WTC11 (cell line): ENCODE measurements around the gene PAX9.

Experiments
- CREB1 ChIP-seq: sonication (generic); formaldehyde crosslinking; IDR thresholded peaks from 2 replicates; pipeline ENCODE4 v1.8.0; 2023; ENCODE audit warnings: mild to moderate bottlenecking, missing genetic modification reagents
- FOXP1 ChIP-seq: sonication (generic); formaldehyde crosslinking; IDR thresholded peaks from 2 replicates; pipeline ENCODE4 v1.8.0; 2022; ENCODE audit warnings: missing genetic modification reagents, mild to moderate bottlenecking, moderate library complexity, borderline replicate concordance
- JUN ChIP-seq: sonication (generic); formaldehyde crosslinking; IDR thresholded peaks from 2 replicates; pipeline ENCODE4 v1.8.0; 2023; ENCODE audit warnings: mild to moderate bottlenecking, missing genetic modification reagents
- MXD4 ChIP-seq: fragments of 250-450 bp; sonication (Bioruptor Pico); IDR thresholded peaks from 2 replicates; pipeline ENCODE4 v1.8.0; 2021; ENCODE audit warnings: mild to moderate bottlenecking, moderate library complexity, borderline replicate concordance
- NFE2L1 ChIP-seq: sonication (generic); formaldehyde crosslinking; IDR thresholded peaks from 2 replicates; pipeline ENCODE4 v1.8.1; 2023; ENCODE audit warnings: missing genetic modification reagents
- PRRX2 ChIP-seq: fragments of 250-450 bp; sonication (Bioruptor Pico); IDR thresholded peaks from 2 replicates; pipeline ENCODE4 v1.8.0; 2021; ENCODE audit warnings: mild to moderate bottlenecking
- SP1 ChIP-seq: sonication (generic); formaldehyde crosslinking; conservative IDR thresholded peaks from 2 replicates; pipeline ENCODE4 v1.8.1; 2022; ENCODE audit warnings: missing genetic modification reagents
- TCF7 ChIP-seq: sonication (generic); formaldehyde crosslinking; IDR thresholded peaks from 2 replicates; pipeline ENCODE4 v1.8.0; 2022; ENCODE audit warnings: mild to moderate bottlenecking, low read depth, missing genetic modification reagents, moderate library complexity
- TF ChIP-seq, protein P1 (sequence below): sonication (generic); formaldehyde crosslinking; IDR thresholded peaks from 2 replicates; pipeline ENCODE4 v1.8.0; 2022; ENCODE audit warnings: mild to moderate bottlenecking, missing genetic modification reagents
- TF ChIP-seq, protein P2 (sequence below): sonication (generic); formaldehyde crosslinking; IDR thresholded peaks from 2 replicates; pipeline ENCODE4 v1.8.0; 2022; ENCODE audit warnings: mild to moderate bottlenecking, missing genetic modification reagents
- TF ChIP-seq, protein P3 (sequence below): fragments of 200-600 bp; IDR thresholded peaks from 2 replicates; pipeline ENCODE4 v1.8.0; 2022; ENCODE audit warnings: antibody characterized with exemption
- TF ChIP-seq, protein P4 (sequence below): sonication (generic); formaldehyde crosslinking; IDR thresholded peaks from 2 replicates; pipeline ENCODE4 v1.8.1; 2023; ENCODE audit warnings: mild to moderate bottlenecking, missing genetic modification reagents, moderate library complexity
- TF ChIP-seq, protein P5 (sequence below): sonication (generic); formaldehyde crosslinking; IDR thresholded peaks from 2 replicates; pipeline ENCODE4 v1.8.1; 2023; ENCODE audit warnings: mild to moderate bottlenecking, missing genetic modification reagents

DNA sequence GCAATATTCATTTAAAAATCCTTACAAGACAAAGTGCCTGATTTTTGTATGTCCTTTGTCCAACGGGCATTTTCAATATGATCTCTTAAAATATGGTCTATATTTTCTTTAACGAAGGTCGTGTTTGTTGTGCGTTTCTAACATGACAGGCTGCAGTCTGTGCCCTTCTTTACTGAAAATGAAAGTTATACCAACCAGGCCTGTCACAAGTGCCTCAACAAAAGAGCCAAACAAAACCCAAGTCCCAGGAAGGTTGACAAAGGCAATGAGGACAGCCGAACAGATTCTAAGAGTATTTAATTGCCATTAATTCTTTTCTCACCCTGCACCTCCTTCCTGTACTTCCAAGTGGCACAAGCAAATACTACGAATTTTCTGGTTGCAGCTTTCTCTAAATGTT is 13.9 kb downstream of the PAX9 start:
- TF ChIP-seq, protein P1, sequence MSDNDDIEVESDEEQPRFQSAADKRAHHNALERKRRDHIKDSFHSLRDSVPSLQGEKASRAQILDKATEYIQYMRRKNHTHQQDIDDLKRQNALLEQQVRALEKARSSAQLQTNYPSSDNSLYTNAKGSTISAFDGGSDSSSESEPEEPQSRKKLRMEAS (CRISPR knock-in tag), result no peak
- TF ChIP-seq MXD4 (CRISPR knock-in tag), result no peak
- TF ChIP-seq, protein P2, sequence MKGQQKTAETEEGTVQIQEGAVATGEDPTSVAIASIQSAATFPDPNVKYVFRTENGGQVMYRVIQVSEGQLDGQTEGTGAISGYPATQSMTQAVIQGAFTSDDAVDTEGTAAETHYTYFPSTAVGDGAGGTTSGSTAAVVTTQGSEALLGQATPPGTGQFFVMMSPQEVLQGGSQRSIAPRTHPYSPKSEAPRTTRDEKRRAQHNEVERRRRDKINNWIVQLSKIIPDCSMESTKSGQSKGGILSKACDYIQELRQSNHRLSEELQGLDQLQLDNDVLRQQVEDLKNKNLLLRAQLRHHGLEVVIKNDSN, result no peak
- no peak for TF ChIP-seq PRRX2 (CRISPR knock-in tag)
- TF ChIP-seq FOXP1 (CRISPR knock-in tag), result no peak
- no peak for TF ChIP-seq TCF7 (CRISPR knock-in tag)
- TF ChIP-seq CREB1 (CRISPR knock-in tag), result no peak
- no peak for TF ChIP-seq NFE2L1 (CRISPR knock-in tag)
- TF ChIP-seq SP1, result no peak
- TF ChIP-seq, protein P3, sequence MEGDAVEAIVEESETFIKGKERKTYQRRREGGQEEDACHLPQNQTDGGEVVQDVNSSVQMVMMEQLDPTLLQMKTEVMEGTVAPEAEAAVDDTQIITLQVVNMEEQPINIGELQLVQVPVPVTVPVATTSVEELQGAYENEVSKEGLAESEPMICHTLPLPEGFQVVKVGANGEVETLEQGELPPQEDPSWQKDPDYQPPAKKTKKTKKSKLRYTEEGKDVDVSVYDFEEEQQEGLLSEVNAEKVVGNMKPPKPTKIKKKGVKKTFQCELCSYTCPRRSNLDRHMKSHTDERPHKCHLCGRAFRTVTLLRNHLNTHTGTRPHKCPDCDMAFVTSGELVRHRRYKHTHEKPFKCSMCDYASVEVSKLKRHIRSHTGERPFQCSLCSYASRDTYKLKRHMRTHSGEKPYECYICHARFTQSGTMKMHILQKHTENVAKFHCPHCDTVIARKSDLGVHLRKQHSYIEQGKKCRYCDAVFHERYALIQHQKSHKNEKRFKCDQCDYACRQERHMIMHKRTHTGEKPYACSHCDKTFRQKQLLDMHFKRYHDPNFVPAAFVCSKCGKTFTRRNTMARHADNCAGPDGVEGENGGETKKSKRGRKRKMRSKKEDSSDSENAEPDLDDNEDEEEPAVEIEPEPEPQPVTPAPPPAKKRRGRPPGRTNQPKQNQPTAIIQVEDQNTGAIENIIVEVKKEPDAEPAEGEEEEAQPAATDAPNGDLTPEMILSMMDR, result no peak
- TF ChIP-seq, protein P4, sequence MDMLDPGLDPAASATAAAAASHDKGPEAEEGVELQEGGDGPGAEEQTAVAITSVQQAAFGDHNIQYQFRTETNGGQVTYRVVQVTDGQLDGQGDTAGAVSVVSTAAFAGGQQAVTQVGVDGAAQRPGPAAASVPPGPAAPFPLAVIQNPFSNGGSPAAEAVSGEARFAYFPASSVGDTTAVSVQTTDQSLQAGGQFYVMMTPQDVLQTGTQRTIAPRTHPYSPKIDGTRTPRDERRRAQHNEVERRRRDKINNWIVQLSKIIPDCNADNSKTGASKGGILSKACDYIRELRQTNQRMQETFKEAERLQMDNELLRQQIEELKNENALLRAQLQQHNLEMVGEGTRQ (CRISPR knock-in tag), result no peak
- TF ChIP-seq, protein P5, sequence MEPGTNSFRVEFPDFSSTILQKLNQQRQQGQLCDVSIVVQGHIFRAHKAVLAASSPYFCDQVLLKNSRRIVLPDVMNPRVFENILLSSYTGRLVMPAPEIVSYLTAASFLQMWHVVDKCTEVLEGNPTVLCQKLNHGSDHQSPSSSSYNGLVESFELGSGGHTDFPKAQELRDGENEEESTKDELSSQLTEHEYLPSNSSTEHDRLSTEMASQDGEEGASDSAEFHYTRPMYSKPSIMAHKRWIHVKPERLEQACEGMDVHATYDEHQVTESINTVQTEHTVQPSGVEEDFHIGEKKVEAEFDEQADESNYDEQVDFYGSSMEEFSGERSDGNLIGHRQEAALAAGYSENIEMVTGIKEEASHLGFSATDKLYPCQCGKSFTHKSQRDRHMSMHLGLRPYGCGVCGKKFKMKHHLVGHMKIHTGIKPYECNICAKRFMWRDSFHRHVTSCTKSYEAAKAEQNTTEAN, result no peak
- TF ChIP-seq JUN, result no peak
